Mesendoderm (in vitro differentiated cells): ENCODE measurements around the gene CEMIP. TPM values are rescaled to one million over a fixed set of nuclear protein-coding genes. Genes with fewer than 3 reads are reported as not detected.

Experiments used
- DNase-seq: peaks from one replicate; pipeline ENCODE4 v3.0.0; 2013
- H2AK5ac ChIP-seq: 2 replicates; pipeline ENCODE4 v1.6.1; 2013; ENCODE audit warnings: low read length, inconsistent platforms
- H2BK120ac ChIP-seq: 2 replicates; pipeline ENCODE4 v1.6.1; 2013; ENCODE audit warnings: low read depth, mild to moderate bottlenecking, low read length, moderate library complexity, mixed read lengths
- H2BK15ac ChIP-seq: replicated peaks from 2 replicates; pipeline ENCODE4 v1.6.1; 2013; ENCODE audit warnings: low read depth, mild to moderate bottlenecking, moderate library complexity
- H2BK5ac ChIP-seq: 2 replicates; pipeline ENCODE4 v1.6.1; 2013; ENCODE audit warnings: low read length, inconsistent platforms
- H3K18ac ChIP-seq: 2 replicates; pipeline ENCODE4 v1.6.1; 2013; ENCODE audit warnings: mild to moderate bottlenecking, low read length, mixed read lengths
- H3K23ac ChIP-seq: one replicate; pipeline ENCODE4 v1.6.1; 2013; ENCODE audit warnings: low read length
- H3K27ac ChIP-seq: 2 replicates; pipeline ENCODE4 v1.5.1; 2013; ENCODE audit warnings: low read depth, mild to moderate bottlenecking, inconsistent platforms, low read length, moderate library complexity
- H3K27me3 ChIP-seq: 2 replicates; pipeline ENCODE4 v1.6.1; 2013; ENCODE audit warnings: low read length, control low read depth, mild to moderate bottlenecking, inconsistent platforms; ENCODE audit not compliant: insufficient read depth, poor library complexity
- H3K36me3 ChIP-seq: 2 replicates; pipeline ENCODE4 v1.6.1; 2013; ENCODE audit warnings: low read length, inconsistent platforms; ENCODE audit not compliant: control insufficient read depth, insufficient read depth
- H3K4ac ChIP-seq: one replicate; pipeline ENCODE4 v1.6.1; 2013; ENCODE audit warnings: low read depth, mild to moderate bottlenecking, low read length, moderate library complexity
- H3K4me1 ChIP-seq: 2 replicates; pipeline ENCODE4 v1.6.1; 2013; ENCODE audit warnings: low read depth, low read length, inconsistent platforms; ENCODE audit not compliant: control insufficient read depth
- H3K4me2 ChIP-seq: 2 replicates; pipeline ENCODE4 v1.6.1; 2013; ENCODE audit warnings: low read length
- H3K4me3 ChIP-seq: 2 replicates; pipeline ENCODE4 v1.5.1; 2013; ENCODE audit warnings: mild to moderate bottlenecking, low read length
- H3K56ac ChIP-seq: one replicate; pipeline ENCODE4 v1.6.1; 2013; ENCODE audit warnings: low read length
- H3K79me1 ChIP-seq: 2 replicates; pipeline ENCODE4 v1.6.1; 2013; ENCODE audit warnings: low read length, inconsistent platforms
- H3K79me2 ChIP-seq: 2 replicates; pipeline ENCODE4 v1.6.1; 2013; ENCODE audit warnings: mild to moderate bottlenecking, low read length; ENCODE audit not compliant: control insufficient read depth, insufficient read depth
- H3K9ac ChIP-seq: 2 replicates; pipeline ENCODE4 v1.6.1; 2013; ENCODE audit warnings: low read length, inconsistent platforms
- H4K5ac ChIP-seq: one replicate; pipeline ENCODE4 v1.6.1; 2013; ENCODE audit warnings: low read length
- H4K8ac ChIP-seq: one replicate; pipeline ENCODE4 v1.6.1; 2013; ENCODE audit warnings: low read depth, mild to moderate bottlenecking, control low read depth, low read length, moderate library complexity
- WGBS: extraction: QIAGEN DNeasy Blood & Tissue Kit; methylation state at CpG from one replicate; pipeline ENCODE4 v1.1.7; 2013; ENCODE audit warnings: low lambda C conversion rate, missing lambda C conversion rate; ENCODE audit not compliant: insufficient coverage; ENCODE audit errors: extremely low coverage; 5-methylcytosine and 5-hydroxymethylcytosine counted together
- polyA plus RNA-seq, 2 experiments: library from polyadenylated mRNA; stranded (reverse); fragments of 200-250 nt; gene quantifications; one replicate each; pipeline ENCODE4 v1.2.3, GENCODE V29; 2013

Gene CEMIP, protein sequence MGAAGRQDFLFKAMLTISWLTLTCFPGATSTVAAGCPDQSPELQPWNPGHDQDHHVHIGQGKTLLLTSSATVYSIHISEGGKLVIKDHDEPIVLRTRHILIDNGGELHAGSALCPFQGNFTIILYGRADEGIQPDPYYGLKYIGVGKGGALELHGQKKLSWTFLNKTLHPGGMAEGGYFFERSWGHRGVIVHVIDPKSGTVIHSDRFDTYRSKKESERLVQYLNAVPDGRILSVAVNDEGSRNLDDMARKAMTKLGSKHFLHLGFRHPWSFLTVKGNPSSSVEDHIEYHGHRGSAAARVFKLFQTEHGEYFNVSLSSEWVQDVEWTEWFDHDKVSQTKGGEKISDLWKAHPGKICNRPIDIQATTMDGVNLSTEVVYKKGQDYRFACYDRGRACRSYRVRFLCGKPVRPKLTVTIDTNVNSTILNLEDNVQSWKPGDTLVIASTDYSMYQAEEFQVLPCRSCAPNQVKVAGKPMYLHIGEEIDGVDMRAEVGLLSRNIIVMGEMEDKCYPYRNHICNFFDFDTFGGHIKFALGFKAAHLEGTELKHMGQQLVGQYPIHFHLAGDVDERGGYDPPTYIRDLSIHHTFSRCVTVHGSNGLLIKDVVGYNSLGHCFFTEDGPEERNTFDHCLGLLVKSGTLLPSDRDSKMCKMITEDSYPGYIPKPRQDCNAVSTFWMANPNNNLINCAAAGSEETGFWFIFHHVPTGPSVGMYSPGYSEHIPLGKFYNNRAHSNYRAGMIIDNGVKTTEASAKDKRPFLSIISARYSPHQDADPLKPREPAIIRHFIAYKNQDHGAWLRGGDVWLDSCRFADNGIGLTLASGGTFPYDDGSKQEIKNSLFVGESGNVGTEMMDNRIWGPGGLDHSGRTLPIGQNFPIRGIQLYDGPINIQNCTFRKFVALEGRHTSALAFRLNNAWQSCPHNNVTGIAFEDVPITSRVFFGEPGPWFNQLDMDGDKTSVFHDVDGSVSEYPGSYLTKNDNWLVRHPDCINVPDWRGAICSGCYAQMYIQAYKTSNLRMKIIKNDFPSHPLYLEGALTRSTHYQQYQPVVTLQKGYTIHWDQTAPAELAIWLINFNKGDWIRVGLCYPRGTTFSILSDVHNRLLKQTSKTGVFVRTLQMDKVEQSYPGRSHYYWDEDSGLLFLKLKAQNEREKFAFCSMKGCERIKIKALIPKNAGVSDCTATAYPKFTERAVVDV (N-terminal part only)
- 0.08 TPM for polyA plus RNA-seq (2013, experiment 1 of 2)
- 0.06 TPM for polyA plus RNA-seq (2013, experiment 2 of 2)

DNA sequence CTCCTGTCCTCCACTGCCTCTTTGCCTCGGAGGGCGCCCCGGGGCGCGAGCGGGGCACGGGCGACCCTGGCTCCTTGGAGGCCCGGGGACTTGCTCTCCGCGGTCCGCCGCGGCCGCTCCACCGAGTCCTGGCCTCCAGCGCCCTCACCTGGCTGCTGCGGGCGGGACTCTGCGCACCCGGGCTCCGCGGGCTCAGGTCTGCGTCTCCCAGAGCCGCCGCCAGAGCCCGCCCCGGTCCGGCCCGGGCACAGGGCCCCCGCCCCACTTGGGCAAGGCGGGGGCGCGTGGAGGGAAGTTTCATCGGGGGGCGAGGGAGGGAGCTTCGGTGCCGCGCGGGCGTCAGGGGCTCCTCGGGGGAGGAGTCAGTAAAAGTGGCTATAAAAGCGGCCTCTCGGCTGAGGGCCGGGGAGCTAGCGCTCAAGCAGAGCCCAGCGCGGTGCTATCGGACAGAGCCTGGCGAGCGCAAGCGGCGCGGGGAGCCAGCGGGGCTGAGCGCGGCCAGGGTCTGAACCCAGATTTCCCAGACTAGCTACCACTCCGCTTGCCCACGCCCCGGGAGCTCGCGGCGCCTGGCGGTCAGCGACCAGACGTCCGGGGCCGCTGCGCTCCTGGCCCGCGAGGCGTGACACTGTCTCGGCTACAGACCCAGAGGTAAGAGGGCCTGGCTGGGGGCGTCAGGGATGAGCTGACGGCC, at the start of gene CEMIP:
TSS of gene CEMIP (plus strand) at position 407 of the 694 bp plus-strand sequence. CDS start 94,510 bp downstream, outside the sequence.
- Histone ChIP-seq H3K9ac (no peak within 1 kb of the TSS), H3K4me1 (no peaks in the 10 kb centered on the region), H3K36me3 (no peaks in the 10 kb centered on the region), H3K27ac (no peak within 1 kb of the TSS), H3K79me1 (no peaks in the 10 kb centered on the region), H3K4me2 (peak within 1 kb of the TSS; percentile 57), H3K4me3 (no peak within 1 kb of the TSS), H3K4ac (no peak within 1 kb of the TSS), H3K56ac (no peak within 1 kb of the TSS), H3K23ac (no peak within 1 kb of the TSS), H3K18ac (no peak within 1 kb of the TSS), H2BK15ac (no peak within 1 kb of the TSS), H4K8ac (no peak within 1 kb of the TSS), H3K79me2 (no peaks in the 10 kb centered on the region), H4K5ac (no peak within 1 kb of the TSS), H2AK5ac (no peak within 1 kb of the TSS), H2BK120ac (no peak within 1 kb of the TSS), H2BK5ac (no peak within 1 kb of the TSS), H3K27me3 (peaks cover 5% of the 10 kb centered on the region)
- no CpG with 5 or more reads among the region's 75 CpGs for WGBS
- DNase-seq: peak; percentile 79

DNA sequence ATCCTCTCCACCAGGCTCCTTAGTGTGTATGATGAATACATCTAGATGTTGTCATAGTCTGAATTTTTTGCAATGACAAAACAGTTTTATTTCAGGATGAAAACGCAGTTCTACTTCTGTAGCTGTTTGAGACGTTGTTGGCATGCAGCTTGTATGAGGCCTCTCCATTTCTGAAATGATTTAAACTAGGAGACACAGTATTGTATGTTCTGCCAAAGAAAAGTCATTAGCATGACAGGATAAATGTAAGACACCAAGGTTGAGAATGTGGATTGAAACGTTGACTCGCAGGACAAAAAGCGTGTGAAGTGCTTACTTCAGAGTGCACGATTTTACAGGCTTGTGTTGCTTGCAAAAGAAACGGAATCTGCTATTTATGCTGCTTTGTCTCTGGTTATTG, 48.8 kb upstream of the CEMIP start:
- Histone ChIP-seq H3K27me3 (no peaks in the 10 kb centered on the region), H3K79me1 (peaks cover 1% of the 10 kb centered on the region), H2BK5ac (no peak overlapping the region), H3K56ac (no peak overlapping the region), H3K4ac (no peak overlapping the region), H4K8ac (no peak overlapping the region), H3K23ac (no peak overlapping the region), H3K4me2 (no peak overlapping the region), H2BK15ac (no peak overlapping the region), H3K9ac (no peak overlapping the region), H3K79me2 (no peaks in the 10 kb centered on the region), H2AK5ac (no peak overlapping the region), H2BK120ac (no peak overlapping the region), H4K5ac (no peak overlapping the region), H3K36me3 (no peaks in the 10 kb centered on the region), H3K4me3 (no peak overlapping the region), H3K18ac (no peak overlapping the region), H3K4me1 (no peaks in the 10 kb centered on the region), H3K27ac (no peak overlapping the region)
- DNase-seq: peak; percentile 14
- no CpG with 5 or more reads among the region's 7 CpGs for WGBS

DNA sequence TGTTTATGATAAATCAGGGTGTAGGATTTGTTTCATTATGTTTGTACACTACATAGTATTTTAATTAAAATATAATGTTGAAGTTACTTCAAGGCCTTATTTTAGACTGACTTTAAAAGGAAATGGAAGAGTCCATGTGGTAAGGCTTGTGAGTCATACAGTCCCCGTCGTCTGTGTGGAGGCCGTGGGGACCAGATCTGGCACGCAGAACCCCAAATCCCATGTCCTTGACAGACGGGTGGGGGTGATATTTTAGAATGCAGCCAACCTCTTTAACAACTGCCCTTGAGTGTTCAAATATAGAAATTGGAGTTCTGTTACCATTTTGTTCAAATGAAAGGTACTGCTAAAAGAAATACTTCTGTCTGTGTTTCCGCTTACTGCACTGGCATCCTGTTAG, 48.2 kb upstream of the CEMIP start:
- Histone ChIP-seq H3K23ac (no peak overlapping the region), H3K4me3 (no peak overlapping the region), H3K4ac (no peak overlapping the region), H4K5ac (no peak overlapping the region), H3K9ac (no peak overlapping the region), H3K56ac (no peak overlapping the region), H3K79me1 (peaks cover 1% of the 10 kb centered on the region), H3K4me2 (no peak overlapping the region), H2AK5ac (no peak overlapping the region), H3K4me1 (no peaks in the 10 kb centered on the region), H4K8ac (no peak overlapping the region), H3K27ac (no peak overlapping the region), H2BK5ac (no peak overlapping the region), H3K36me3 (no peaks in the 10 kb centered on the region), H2BK120ac (no peak overlapping the region), H3K27me3 (no peaks in the 10 kb centered on the region), H2BK15ac (no peak overlapping the region), H3K18ac (no peak overlapping the region), H3K79me2 (no peaks in the 10 kb centered on the region)
- no CpG with 5 or more reads among the region's 6 CpGs for WGBS
- DNase-seq: no peak

DNA sequence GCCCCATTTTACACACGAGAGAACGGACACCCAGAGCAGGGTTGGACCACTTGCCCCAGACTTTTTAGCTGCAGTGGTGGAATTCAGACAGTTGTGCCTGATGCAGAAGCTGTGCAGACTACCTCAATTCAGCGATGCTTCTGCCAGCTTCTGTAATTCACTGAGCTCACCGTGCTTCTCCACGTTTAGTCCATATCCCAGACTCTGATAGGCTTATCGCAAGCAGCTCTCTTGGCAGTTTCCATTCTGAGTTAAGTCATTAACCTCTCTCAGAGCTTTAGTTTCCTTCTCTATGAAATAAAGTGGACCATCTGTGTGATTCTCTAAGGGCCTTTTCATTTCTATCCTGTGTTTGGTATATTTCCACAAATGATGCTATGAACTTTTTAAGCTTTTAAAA, 47.0 kb upstream of the CEMIP start:
- Histone ChIP-seq H2BK5ac (no peak overlapping the region), H4K8ac (no peak overlapping the region), H3K4me1 (no peaks in the 10 kb centered on the region), H2BK120ac (no peak overlapping the region), H3K36me3 (no peaks in the 10 kb centered on the region), H3K79me2 (no peaks in the 10 kb centered on the region), H3K79me1 (peaks cover 1% of the 10 kb centered on the region), H3K4me3 (no peak overlapping the region), H3K27ac (no peak overlapping the region), H3K18ac (no peak overlapping the region), H3K23ac (no peak overlapping the region), H3K9ac (no peak overlapping the region), H2AK5ac (no peak overlapping the region), H3K56ac (no peak overlapping the region), H3K4ac (no peak overlapping the region), H2BK15ac (no peak overlapping the region), H3K4me2 (no peak overlapping the region), H4K5ac (no peak overlapping the region), H3K27me3 (no peaks in the 10 kb centered on the region)
- no CpG with 5 or more reads among the region's 6 CpGs for WGBS
- DNase-seq: no peak

DNA sequence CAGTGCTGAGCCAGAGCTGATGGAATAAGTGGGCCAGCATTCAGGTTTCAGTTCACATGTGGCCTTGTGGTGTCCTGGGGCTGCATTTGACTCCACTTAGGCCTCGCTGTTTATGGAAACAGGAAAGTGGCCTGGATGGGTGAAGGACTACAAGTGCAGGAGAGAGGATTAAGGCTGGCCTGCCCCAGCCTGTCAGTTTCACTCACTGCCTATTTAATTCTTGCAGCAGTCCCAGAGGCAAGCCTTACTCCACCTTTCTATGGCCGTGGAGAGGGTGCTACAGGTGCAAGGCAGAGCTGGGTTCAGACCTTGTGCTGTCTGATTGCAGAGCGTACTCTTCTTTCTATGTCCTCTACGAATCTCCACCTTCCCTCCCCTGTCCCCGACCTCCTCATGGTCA, 46.4 kb upstream of the CEMIP start:
- Histone ChIP-seq H3K27me3 (no peaks in the 10 kb centered on the region), H3K4me3 (no peak overlapping the region), H4K8ac (no peak overlapping the region), H2BK5ac (no peak overlapping the region), H3K18ac (no peak overlapping the region), H4K5ac (no peak overlapping the region), H3K4me2 (no peak overlapping the region), H2BK15ac (no peak overlapping the region), H3K4ac (no peak overlapping the region), H3K9ac (no peak overlapping the region), H3K79me2 (no peaks in the 10 kb centered on the region), H3K23ac (no peak overlapping the region), H3K27ac (no peak overlapping the region), H3K36me3 (no peaks in the 10 kb centered on the region), H2BK120ac (no peak overlapping the region), H3K56ac (no peak overlapping the region), H2AK5ac (no peak overlapping the region), H3K79me1 (peaks cover 1% of the 10 kb centered on the region), H3K4me1 (no peaks in the 10 kb centered on the region)
- WGBS: no CpG with 5 or more reads among the region's 5 CpGs
- no peak for DNase-seq
